ENCODE measurements around the gene PRLR.

Gene PRLR

DNA sequence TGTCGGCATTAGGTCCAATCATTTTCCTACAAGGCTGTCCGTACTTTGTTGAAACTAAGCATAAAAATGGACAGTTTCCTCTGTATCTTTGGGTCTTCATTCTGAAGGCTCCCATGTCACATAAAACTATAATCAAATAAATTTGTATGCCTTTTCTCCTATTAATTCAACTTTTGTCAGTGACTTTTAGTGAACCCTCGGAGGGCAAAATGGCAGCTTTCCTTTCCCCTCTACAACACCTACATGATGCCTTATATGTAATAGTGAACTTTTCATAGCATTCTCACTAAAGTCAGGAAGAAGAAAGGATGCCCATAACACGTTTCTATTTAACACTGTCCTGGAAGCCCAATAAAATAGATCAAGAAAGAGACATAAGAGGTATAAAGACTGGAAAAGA, 177.4 kb downstream of the PRLR start:
- no peak for DNase-seq (ENCODE audit: low read depth)
- TF ChIP-seq, protein P1, sequence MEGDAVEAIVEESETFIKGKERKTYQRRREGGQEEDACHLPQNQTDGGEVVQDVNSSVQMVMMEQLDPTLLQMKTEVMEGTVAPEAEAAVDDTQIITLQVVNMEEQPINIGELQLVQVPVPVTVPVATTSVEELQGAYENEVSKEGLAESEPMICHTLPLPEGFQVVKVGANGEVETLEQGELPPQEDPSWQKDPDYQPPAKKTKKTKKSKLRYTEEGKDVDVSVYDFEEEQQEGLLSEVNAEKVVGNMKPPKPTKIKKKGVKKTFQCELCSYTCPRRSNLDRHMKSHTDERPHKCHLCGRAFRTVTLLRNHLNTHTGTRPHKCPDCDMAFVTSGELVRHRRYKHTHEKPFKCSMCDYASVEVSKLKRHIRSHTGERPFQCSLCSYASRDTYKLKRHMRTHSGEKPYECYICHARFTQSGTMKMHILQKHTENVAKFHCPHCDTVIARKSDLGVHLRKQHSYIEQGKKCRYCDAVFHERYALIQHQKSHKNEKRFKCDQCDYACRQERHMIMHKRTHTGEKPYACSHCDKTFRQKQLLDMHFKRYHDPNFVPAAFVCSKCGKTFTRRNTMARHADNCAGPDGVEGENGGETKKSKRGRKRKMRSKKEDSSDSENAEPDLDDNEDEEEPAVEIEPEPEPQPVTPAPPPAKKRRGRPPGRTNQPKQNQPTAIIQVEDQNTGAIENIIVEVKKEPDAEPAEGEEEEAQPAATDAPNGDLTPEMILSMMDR (IDR thresholded peaks at IDR 0.05; ENCODE audit: control insufficient read depth, extremely low read depth, insufficient read depth): no peak
- no peak overlapping the region for H3K4me3 ChIP-seq (ENCODE audit: low read depth, low read length)

DNA sequence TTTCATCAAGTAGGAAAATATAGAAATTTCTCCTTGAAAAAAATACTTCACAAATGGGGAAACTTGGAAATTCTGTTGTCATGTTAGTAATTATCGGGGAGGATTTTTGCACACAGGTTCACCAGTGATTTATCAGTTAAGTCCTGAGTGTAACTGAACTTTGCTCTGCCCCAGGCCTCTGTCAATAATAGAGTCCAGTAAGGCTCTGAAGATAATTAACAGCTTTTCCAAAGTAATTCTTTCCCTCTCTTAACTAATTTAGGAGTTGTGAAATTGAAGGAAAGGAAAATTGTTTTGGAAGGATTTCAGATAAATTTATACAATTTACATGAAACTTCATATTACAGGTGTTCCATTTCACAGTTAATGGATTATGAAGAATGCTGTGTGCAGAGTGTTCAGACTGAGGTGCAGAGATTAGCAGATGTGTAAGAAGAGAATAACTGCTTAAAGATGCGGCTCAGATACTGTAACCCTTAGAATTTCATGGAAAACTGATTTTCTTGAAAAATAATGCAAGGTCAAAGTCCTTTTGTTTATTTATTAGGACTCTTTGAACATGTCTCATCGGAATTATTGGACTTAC, 179.7 kb downstream of the PRLR start:
- no peak for DNase-seq (ENCODE audit: low read depth)
- TF ChIP-seq, protein P1 (IDR thresholded peaks at IDR 0.05; ENCODE audit: control insufficient read depth, extremely low read depth, insufficient read depth): no peak
- H3K4me3 ChIP-seq (ENCODE audit: low read depth, low read length): no peak overlapping the region

DNA sequence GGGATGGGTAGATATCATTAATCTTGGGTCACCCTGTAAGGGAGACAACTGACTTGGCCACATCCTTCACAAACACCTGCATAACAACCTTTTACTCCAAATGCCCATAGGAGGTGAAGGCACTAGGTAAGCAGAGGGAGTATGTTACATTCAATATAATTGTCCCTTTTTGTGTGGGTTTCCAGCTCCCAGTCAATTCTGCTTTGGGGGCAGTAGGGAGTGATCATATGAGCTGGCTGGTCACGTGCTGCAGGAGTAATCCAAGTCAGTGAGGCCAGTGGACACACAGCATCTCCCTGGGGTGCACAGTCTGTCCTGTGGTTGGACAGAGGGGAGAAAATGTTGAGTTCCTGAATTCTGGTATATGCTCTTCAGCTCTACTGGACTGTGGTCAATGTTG, 181.4 kb downstream of the PRLR start:
- no peak for DNase-seq (ENCODE audit: low read depth)
- TF ChIP-seq, protein P1 (IDR thresholded peaks at IDR 0.05; ENCODE audit: control insufficient read depth, extremely low read depth, insufficient read depth): no peak
- no peak overlapping the region for H3K4me3 ChIP-seq (ENCODE audit: low read depth, low read length)

DNA sequence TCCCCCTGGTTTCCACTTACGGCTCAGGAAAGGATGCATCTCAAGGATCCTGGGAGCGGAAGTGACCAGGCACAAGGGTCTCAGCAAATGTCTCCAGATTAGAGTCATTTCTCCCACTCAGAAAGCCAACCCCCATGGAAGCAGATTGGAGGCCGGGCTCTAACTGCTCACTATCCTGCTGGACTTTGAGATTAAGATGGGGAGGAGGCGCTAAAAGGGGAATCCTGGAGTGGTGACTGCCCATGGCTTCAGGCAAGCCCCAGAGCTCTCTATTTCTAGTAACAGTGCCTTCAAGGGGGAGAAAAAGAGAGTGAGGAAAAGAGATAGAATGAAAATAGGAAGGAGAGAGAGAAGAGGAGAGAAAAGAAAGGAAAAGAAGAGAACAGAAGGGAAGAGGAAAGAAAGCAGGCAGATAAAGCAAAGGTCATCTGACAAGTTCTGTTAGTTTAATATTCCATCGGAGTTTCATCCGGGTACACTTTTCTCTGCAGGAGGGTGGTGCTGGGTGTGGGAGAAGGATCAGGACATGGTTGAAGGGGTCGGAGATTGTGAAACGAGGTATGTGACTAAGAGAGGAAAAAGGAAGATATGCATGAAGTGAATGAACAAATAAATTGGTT, 182.4 kb downstream of the PRLR start, which contains the start of gene AGXT2:
Gene AGXT2, minus strand, starts transcription at position 165 of the 620 bp plus-strand sequence. Its CDS starts 57 bp downstream, at position 108.
- no peak within 1 kb of the TSS for H3K4me3 ChIP-seq (ENCODE audit: low read depth, low read length)
- DNase-seq (ENCODE audit: low read depth): no peak
- TF ChIP-seq, protein P1 (IDR thresholded peaks at IDR 0.05; ENCODE audit: control insufficient read depth, extremely low read depth, insufficient read depth): no peak

DNA sequence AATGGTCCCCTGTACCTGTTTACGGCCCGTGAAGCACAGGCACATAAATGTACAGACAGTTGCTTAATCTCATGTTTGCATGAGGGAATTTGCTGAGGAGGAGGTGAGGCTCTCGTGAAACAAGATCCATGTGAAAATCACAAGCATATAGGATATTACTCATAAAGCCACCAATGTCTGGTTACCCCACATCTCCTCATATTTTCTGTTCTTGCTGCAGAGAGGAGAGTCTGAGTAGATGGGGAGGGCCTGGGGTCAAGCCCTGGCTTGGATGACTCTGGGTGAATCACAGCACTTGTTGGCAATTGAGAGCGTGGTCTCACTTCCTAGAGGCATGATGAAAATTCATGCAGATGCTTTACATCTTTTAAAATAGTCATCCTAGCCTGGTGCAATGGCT, 183.5 kb downstream of the PRLR start:
- no peak overlapping the region for H3K4me3 ChIP-seq (ENCODE audit: low read depth, low read length)
- TF ChIP-seq, protein P1 (IDR thresholded peaks at IDR 0.05; ENCODE audit: control insufficient read depth, extremely low read depth, insufficient read depth): no peak
- no peak for DNase-seq (ENCODE audit: low read depth)

DNA sequence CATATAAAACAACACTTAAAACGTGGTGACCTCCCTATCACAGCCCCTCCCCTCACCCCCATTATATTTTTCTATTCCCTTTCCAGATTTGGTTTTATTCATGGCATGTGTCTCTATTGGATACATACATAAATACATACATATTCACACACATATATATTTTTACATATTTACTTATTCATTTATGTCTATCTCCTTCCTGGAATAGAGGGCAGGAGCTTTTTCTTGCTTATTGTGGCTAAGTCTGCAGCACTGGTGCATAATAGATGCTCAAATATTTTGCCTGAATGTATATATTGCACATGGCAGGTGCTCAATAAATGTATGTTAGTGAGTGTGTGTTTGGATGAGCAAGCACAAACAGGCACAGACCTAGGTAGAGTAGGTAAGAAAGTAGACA, 185.0 kb downstream of the PRLR start:
- no peak for DNase-seq (ENCODE audit: low read depth)
- TF ChIP-seq, protein P1 (IDR thresholded peaks at IDR 0.05; ENCODE audit: control insufficient read depth, extremely low read depth, insufficient read depth): no peak
- no peak overlapping the region for H3K4me3 ChIP-seq (ENCODE audit: low read depth, low read length)

DNA sequence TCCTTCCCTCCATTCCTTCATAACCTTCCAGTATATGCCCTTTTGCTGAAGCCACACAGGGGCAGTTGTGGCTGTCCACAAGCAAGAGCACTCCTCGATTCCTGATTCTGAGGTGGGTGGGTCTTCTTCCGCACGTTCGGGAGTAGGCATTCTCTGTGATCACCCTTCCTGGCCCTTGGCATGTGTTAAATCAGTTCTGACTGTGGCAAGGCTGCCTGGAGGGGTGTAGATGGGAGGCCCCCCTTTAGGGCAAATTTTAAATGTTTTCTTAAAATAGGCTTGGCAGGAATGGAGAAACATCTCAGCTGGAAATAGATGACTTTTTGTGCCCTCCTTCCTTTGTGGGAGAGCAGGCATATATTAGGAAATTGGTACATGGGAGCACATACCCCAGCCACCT, 185.6 kb downstream of the PRLR start:
- TF ChIP-seq, protein P1 (IDR thresholded peaks at IDR 0.05; ENCODE audit: control insufficient read depth, extremely low read depth, insufficient read depth): no peak
- no peak overlapping the region for H3K4me3 ChIP-seq (ENCODE audit: low read depth, low read length)
- no peak for DNase-seq (ENCODE audit: low read depth)
